NT2/D1 (cell line): Measurements from ENCODE around the gene RSPH3.

Experiments
- SUZ12 ChIP-seq: IDR thresholded peaks from 2 replicates; pipeline ENCODE4 v1.6.1; 2011; ENCODE audit not compliant: insufficient read length, insufficient read depth; ENCODE audit errors: extremely low read depth
- YY1 ChIP-seq: IDR thresholded peaks from 2 replicates; pipeline ENCODE4 v1.6.1; 2011; ENCODE audit not compliant: insufficient read length, insufficient read depth
- ZNF274 ChIP-seq: IDR thresholded peaks from 2 replicates; pipeline ENCODE4 v1.6.1; 2011; ENCODE audit warnings: mild to moderate bottlenecking, low read depth, low read length

- TF ChIP-seq ZNF274 (no peak), YY1 (no peak), SUZ12 (no peak)
Measured at GRCh38 chr6:158988477-158988876, 11.5 kb downstream of the RSPH3 start.
